Colon (tissue), 2 donors: ENCODE data around the gene HDAC4.

Experiments used
- FAIRE-seq: peaks from 2 replicates; lab custom pipeline; 2012; peaks lifted over from hg19 to GRCh38; lab: Jason Lieb, UNC
- donor health status: control.
- donor health status: control.

HDAC4 gene

GRCh38 chr2:239425631-239426030 is 24.8 kb upstream of the HDAC4 start:
- FAIRE-seq = no peak

- FAIRE-seq = no peak
These were observed 23.7 kb upstream of the HDAC4 start for GRCh38 chr2:239424337-239425045.

- FAIRE-seq = no peak
These were observed 22.7 kb upstream of the HDAC4 start for GRCh38 chr2:239423551-239423950.

- FAIRE-seq = no peak
These were observed 21.0 kb upstream of the HDAC4 start for GRCh38 chr2:239421851-239422250.

- FAIRE-seq = no peak
These were observed 19.3 kb upstream of the HDAC4 start for GRCh38 chr2:239420082-239420481.

- no peak for FAIRE-seq
These were observed 18.1 kb upstream of the HDAC4 start for GRCh38 chr2:239418918-239419317.

GRCh38 chr2:239412905-239413603 is 12.2 kb upstream of the HDAC4 start:
- no peak for FAIRE-seq

- FAIRE-seq = no peak
These were observed 10.9 kb upstream of the HDAC4 start for GRCh38 chr2:239411549-239412319.

- FAIRE-seq = no peak
These were observed 10.3 kb upstream of the HDAC4 start for GRCh38 chr2:239411117-239411516.

- FAIRE-seq = no peak
These were observed 9.2 kb upstream of the HDAC4 start for GRCh38 chr2:239409976-239410375.

- no peak for FAIRE-seq
These were observed 6.3 kb upstream of the HDAC4 start for GRCh38 chr2:239407112-239407511.

- no peak for FAIRE-seq
These were observed 5.6 kb upstream of the HDAC4 start for GRCh38 chr2:239406316-239406995.

GRCh38 chr2:239405071-239405470 is 4.3 kb upstream of the HDAC4 start:
- no peak for FAIRE-seq

- no peak for FAIRE-seq
These were observed 1.8 kb upstream of the HDAC4 start for GRCh38 chr2:239402666-239403065.

- FAIRE-seq = no peak
These were observed 1.0 kb upstream of the HDAC4 start for GRCh38 chr2:239401881-239402233.

GRCh38 chr2:239401067-239401880 is 454 bp upstream of the HDAC4 start:
- FAIRE-seq = no peak

- no peak for FAIRE-seq
These were observed 762 bp downstream of the HDAC4 start for GRCh38 chr2:239399921-239400595.

- no peak for FAIRE-seq
These were observed 1.3 kb downstream of the HDAC4 start for GRCh38 chr2:239399433-239399920.

GRCh38 chr2:239398521-239398921 is 2.3 kb downstream of the HDAC4 start:
- no peak for FAIRE-seq

- FAIRE-seq = no peak
These were observed 2.8 kb downstream of the HDAC4 start for GRCh38 chr2:239397931-239398471.
